HCT116 (cell line): Measurements from ENCODE around the gene FHDC1. TPM values are rescaled to one million over a fixed set of nuclear protein-coding genes. Genes with fewer than 3 reads are reported as not detected.

Experiments used
- ATAC-seq: fragments of 200-7000 bp; cut with Tn5 transposase; 2 replicates; pipeline ENCODE4 v1.9.1; 2020; ENCODE audit warnings: mild to moderate bottlenecking, moderate library complexity
- BruUV-seq: library from RNA; stranded (reverse); fragments of 400-500 nt; replicated peaks from 2 replicates; lab custom pipeline; 2021; lab: Mats Ljungman, UMichigan
- CTCF ChIA-PET: fragments of 300-600 bp; sonication (Branson Sonifier 250); formaldehyde crosslinking; loops from one replicate; lab custom pipeline; 2021; ENCODE audit warnings: antibody characterized with exemption; lab: Charles Lee
- POLR2A ChIA-PET: fragments of 300-600, 350-600 bp; sonication (Branson Sonifier 250); formaldehyde crosslinking; loops from one replicate; lab custom pipeline; 2021; ENCODE audit warnings: antibody characterized with exemption; lab: Charles Lee
- RAD21 ChIA-PET, 2 experiments: fragments of 300-600 bp; sonication (Branson Sonifier 250); formaldehyde crosslinking; loops; one replicate each; lab custom pipeline; 2023; ENCODE audit warnings: low total read pairs in 2 of 2; ENCODE audit not compliant: uncharacterized antibody in 2 of 2, unreplicated experiment in 2 of 2, low non-redundant PET in 1 of 2; lab: Charles Lee
- DNase-seq: peaks from one replicate; pipeline ENCODE4 v3.0.0-alpha.2; 2010; ENCODE audit warnings: low read depth, low spot score
- H2AFZ ChIP-seq: fragments of 200-600 bp; shearing (Covaris generic), sonication (generic); 2 replicates; pipeline ENCODE4 v1.6.1; 2017; ENCODE audit warnings: low read depth, mixed run types, mixed read lengths, antibody characterized with exemption, low read length; ENCODE audit not compliant: poor library complexity, severe bottlenecking
- H3K27ac ChIP-seq: 2 replicates; pipeline ENCODE4 v1.5.1; 2012; ENCODE audit warnings: low read depth, low read length
- H3K27me3 ChIP-seq: fragments of 200-600 bp; sonication (generic); 2 replicates; pipeline ENCODE4 v1.6.1; 2016; ENCODE audit warnings: mixed run types, low read length, mixed read lengths; ENCODE audit not compliant: insufficient read depth
- H3K36me3 ChIP-seq, 2 experiments: fragments of 200-500 bp in 1 of 2; fragments of 200-600 bp in 1 of 2; sonication (Bioruptor generic) in 1 of 2; sonication (generic) in 1 of 2; 2 replicates each; pipeline versions ENCODE4 v1.5.1 to v1.6.1; 2014 to 2016; ENCODE audit warnings: low read length in 2 of 2, inconsistent platforms in 1 of 2, mixed read lengths in 1 of 2, mixed run types in 1 of 2; ENCODE audit not compliant: insufficient read depth in 2 of 2, control insufficient read depth in 1 of 2
- H3K4me1 ChIP-seq, 2 experiments: fragments of 200-600 bp in 1 of 2; sonication (generic) in 1 of 2; 2 replicates each; pipeline versions ENCODE4 v1.5.1 to v1.6.1; 2012 to 2017; ENCODE audit warnings: low read length in 2 of 2, inconsistent platforms in 1 of 2, mild to moderate bottlenecking in 1 of 2, mixed read lengths in 1 of 2, mixed run types in 1 of 2, moderate library complexity in 1 of 2; ENCODE audit not compliant: insufficient read depth in 2 of 2, control insufficient read depth in 1 of 2
- H3K4me2 ChIP-seq: fragments of 200-600 bp; sonication (generic); 2 replicates; pipeline ENCODE4 v1.6.1; 2017; ENCODE audit warnings: mixed run types, low read length, mixed read lengths
- H3K4me3 ChIP-seq, 2 experiments: fragments of 200-600 bp in 1 of 2; sonication (generic) in 1 of 2; replicated peaks in 1 of 2; 2 replicates each; pipeline ENCODE4 v1.5.1; 2011 to 2016; ENCODE audit warnings: low read length in 2 of 2, control low read depth in 1 of 2, low read depth in 1 of 2, mild to moderate bottlenecking in 1 of 2, mixed read lengths in 1 of 2, mixed run types in 1 of 2
- H3K79me2 ChIP-seq: fragments of 200-600 bp; sonication (generic); 2 replicates; pipeline ENCODE4 v1.6.1; 2017; ENCODE audit warnings: mild to moderate bottlenecking, mixed run types, low read length, moderate library complexity, mixed read lengths; ENCODE audit not compliant: insufficient read depth
- H3K9ac ChIP-seq: fragments of 200-600 bp; sonication (generic); 2 replicates; pipeline ENCODE4 v1.6.1; 2016; ENCODE audit warnings: low read length, mixed read lengths
- H3K9me2 ChIP-seq: fragments of 200-600 bp; sonication (generic), shearing (Covaris generic); 2 replicates; pipeline ENCODE4 v1.6.1; 2017; ENCODE audit warnings: mixed run types, mild to moderate bottlenecking, moderate library complexity; ENCODE audit not compliant: insufficient read depth
- H3K9me3 ChIP-seq, 2 experiments: fragments of 200-500 bp in 1 of 2; fragments of 200-600 bp in 1 of 2; sonication (Bioruptor generic) in 1 of 2; sonication (generic) in 1 of 2; 2 replicates each; pipeline ENCODE4 v1.6.1; 2014 to 2017; ENCODE audit warnings: low read length in 2 of 2, mixed read lengths in 2 of 2, inconsistent platforms in 1 of 2, low read depth in 1 of 2, mild to moderate bottlenecking in 1 of 2, mixed run types in 1 of 2, moderate library complexity in 1 of 2; ENCODE audit not compliant: control insufficient read depth in 1 of 2, insufficient read depth in 1 of 2
- H4K20me1 ChIP-seq: fragments of 200-600 bp; sonication (generic), shearing (Covaris generic); 2 replicates; pipeline ENCODE4 v1.6.1; 2017; ENCODE audit warnings: mixed run types, mild to moderate bottlenecking, moderate library complexity; ENCODE audit not compliant: insufficient read depth
- CBX3 ChIP-seq: IDR thresholded peaks from 2 replicates; pipeline ENCODE4 v1.6.1; 2012; ENCODE audit warnings: low read depth
- CEBPB ChIP-seq: IDR thresholded peaks from 2 replicates; pipeline ENCODE4 v1.6.1; 2012; ENCODE audit warnings: low read depth
- ELF1 ChIP-seq: IDR thresholded peaks from 2 replicates; pipeline ENCODE4 v1.6.1; 2012; ENCODE audit warnings: low read depth, borderline replicate concordance
- JUND ChIP-seq: IDR thresholded peaks from 2 replicates; pipeline ENCODE4 v1.6.1; 2012
- POLR2A ChIP-seq: IDR thresholded peaks from 2 replicates; pipeline ENCODE4 v1.7.0; 2011; ENCODE audit warnings: borderline replicate concordance; ENCODE audit not compliant: insufficient read depth, insufficient read length; ENCODE audit errors: extremely low read depth
- SP1 ChIP-seq: IDR thresholded peaks from 2 replicates; pipeline ENCODE4 v1.6.1; 2012; ENCODE audit warnings: low read depth
- SRF ChIP-seq: IDR thresholded peaks from 2 replicates; pipeline ENCODE4 v1.6.1; 2012; ENCODE audit warnings: low read depth
- ZFX ChIP-seq: fragments of 450-650 bp; IDR thresholded peaks from 2 replicates; pipeline ENCODE4 v1.6.1; 2017
- ZNF274 ChIP-seq: fragments of 200-500 bp; sonication (Bioruptor generic); IDR thresholded peaks from 2 replicates; pipeline ENCODE4 v1.6.1; 2014; ENCODE audit warnings: mild to moderate bottlenecking, low read depth, low read length, inconsistent platforms
- intact Hi-C: fragments of 100-400 bp; cut with micrococcal nuclease; formaldehyde crosslinking; loops from 2 replicates; pipeline ENCODE4 v1.10.0; 2022
- total RNA-seq: library from RNA; stranded (reverse); gene quantifications from one replicate; pipeline ENCODE4 v1.2.1, GENCODE V29; 2021; ENCODE audit not compliant: unreplicated experiment
- TF ChIP-seq, protein P1 (sequence below), 3 experiments: fragments of 200-600 bp in 1 of 3; sonication (generic) in 1 of 3; IDR thresholded peaks in 2 of 3; conservative IDR thresholded peaks in 1 of 3; 2 replicates each; pipeline ENCODE4 v1.5.1; 2012 to 2017; ENCODE audit warnings: low read depth in 2 of 3, low read length in 2 of 3, antibody characterized with exemption in 1 of 3, borderline replicate concordance in 1 of 3, control low read depth in 1 of 3, mild to moderate bottlenecking in 1 of 3, mixed read lengths in 1 of 3, mixed run types in 1 of 3, moderate library complexity in 1 of 3; ENCODE audit not compliant: insufficient read depth in 1 of 3
- TF ChIP-seq, protein P2 (sequence below): IDR thresholded peaks from 2 replicates; pipeline ENCODE4 v1.6.1; 2011; ENCODE audit warnings: mild to moderate bottlenecking, low read length, moderate library complexity; ENCODE audit not compliant: insufficient replicate concordance; ENCODE audit errors: extremely low read depth
- TF ChIP-seq, protein P3 (sequence below): IDR thresholded peaks from 2 replicates; pipeline ENCODE4 v1.6.1; 2012; ENCODE audit warnings: low read depth

FHDC1 gene
- total RNA-seq, 1 experiment from 2014 or later = 1.8 TPM

DNA sequence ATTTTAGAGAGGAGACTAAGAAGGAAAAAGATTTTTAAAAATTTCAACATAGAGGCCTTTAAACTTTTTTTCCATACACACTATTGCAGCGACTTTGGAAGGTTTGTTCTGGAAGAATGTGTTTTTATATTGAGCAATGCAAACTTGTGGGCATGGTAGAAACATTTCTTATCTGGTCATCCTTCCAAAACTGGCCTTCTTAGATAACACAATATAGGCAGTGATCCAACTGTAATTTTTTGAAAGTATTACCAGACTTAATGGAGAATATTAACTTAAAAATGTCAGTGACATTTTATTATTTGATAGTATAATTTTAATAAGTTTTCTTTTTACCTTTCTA lies 25.6 kb downstream of the FHDC1 start (continued):
- TF ChIP-seq, protein P1, sequence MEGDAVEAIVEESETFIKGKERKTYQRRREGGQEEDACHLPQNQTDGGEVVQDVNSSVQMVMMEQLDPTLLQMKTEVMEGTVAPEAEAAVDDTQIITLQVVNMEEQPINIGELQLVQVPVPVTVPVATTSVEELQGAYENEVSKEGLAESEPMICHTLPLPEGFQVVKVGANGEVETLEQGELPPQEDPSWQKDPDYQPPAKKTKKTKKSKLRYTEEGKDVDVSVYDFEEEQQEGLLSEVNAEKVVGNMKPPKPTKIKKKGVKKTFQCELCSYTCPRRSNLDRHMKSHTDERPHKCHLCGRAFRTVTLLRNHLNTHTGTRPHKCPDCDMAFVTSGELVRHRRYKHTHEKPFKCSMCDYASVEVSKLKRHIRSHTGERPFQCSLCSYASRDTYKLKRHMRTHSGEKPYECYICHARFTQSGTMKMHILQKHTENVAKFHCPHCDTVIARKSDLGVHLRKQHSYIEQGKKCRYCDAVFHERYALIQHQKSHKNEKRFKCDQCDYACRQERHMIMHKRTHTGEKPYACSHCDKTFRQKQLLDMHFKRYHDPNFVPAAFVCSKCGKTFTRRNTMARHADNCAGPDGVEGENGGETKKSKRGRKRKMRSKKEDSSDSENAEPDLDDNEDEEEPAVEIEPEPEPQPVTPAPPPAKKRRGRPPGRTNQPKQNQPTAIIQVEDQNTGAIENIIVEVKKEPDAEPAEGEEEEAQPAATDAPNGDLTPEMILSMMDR (IDR thresholded peaks at IDR 0.05 in 2 of 3, conservative IDR thresholded peaks at IDR 0.05 in 1 of 3; ENCODE audit: borderline replicate concordance in 1 of 3, insufficient read depth in 1 of 3, low read depth in 2 of 3, low read length in 2 of 3) = no peak
- TF ChIP-seq, protein P2, sequence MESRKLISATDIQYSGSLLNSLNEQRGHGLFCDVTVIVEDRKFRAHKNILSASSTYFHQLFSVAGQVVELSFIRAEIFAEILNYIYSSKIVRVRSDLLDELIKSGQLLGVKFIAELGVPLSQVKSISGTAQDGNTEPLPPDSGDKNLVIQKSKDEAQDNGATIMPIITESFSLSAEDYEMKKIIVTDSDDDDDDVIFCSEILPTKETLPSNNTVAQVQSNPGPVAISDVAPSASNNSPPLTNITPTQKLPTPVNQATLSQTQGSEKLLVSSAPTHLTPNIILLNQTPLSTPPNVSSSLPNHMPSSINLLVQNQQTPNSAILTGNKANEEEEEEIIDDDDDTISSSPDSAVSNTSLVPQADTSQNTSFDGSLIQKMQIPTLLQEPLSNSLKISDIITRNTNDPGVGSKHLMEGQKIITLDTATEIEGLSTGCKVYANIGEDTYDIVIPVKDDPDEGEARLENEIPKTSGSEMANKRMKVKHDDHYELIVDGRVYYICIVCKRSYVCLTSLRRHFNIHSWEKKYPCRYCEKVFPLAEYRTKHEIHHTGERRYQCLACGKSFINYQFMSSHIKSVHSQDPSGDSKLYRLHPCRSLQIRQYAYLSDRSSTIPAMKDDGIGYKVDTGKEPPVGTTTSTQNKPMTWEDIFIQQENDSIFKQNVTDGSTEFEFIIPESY = no peak
- no peak for TF ChIP-seq ZFX
- no peak for TF ChIP-seq SP1
- no peak for TF ChIP-seq ZNF274

DNA sequence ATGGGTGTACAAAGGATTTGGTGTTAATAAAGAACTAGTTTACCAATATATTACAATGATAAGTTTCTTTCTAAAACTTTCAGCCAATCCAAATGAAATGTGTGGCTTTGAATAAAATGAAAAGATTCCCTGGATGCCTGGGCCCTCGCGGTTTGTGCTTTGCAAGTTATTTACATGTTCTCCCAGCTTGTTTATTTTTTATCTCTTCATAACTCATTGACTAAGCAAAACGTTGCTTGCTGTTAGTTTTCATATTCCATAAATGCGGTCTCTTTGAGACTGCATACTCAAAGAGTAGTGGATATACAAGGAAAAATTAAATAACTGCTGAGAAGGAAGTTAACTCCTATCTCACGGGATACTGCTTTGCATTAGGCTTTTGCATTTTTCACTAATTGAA lies 26.0 kb downstream of the FHDC1 start:
- intact Hi-C loops = no loop called here
- Histone ChIP-seq H3K9ac (no peak overlapping the region), H3K27ac (no peak overlapping the region), H3K4me2 (no peak overlapping the region), H3K9me2 (no peaks in the 10 kb centered on the region), H3K9me3 (no peaks in the 10 kb centered on the region), H3K27me3 (no peaks in the 10 kb centered on the region), H4K20me1 (no peaks in the 10 kb centered on the region), H3K79me2 (no peaks in the 10 kb centered on the region), H3K4me3 (no peak overlapping the region), H3K4me1 (no peaks in the 10 kb centered on the region), H3K36me3 (no peaks in the 10 kb centered on the region), H2AFZ (no peak overlapping the region)
- BruUV-seq = no TSS peak
- ChIA-PET POLR2A (no interaction called here), CTCF (no interaction called here), RAD21 (no interaction called here)
- DNase-seq (no peak), ATAC-seq (no peak)
- TF ChIP-seq CBX3 (no peak), POLR2A (no peak), JUND (no peak), CEBPB (no peak), ELF1 (no peak), SRF (no peak)
- TF ChIP-seq, protein P2 = no peak
- TF ChIP-seq, protein P1 (IDR thresholded peaks at IDR 0.05 in 2 of 3, conservative IDR thresholded peaks at IDR 0.05 in 1 of 3; ENCODE audit: borderline replicate concordance in 1 of 3, insufficient read depth in 1 of 3, low read depth in 2 of 3, low read length in 2 of 3) = no peak
- TF ChIP-seq, protein P3, sequence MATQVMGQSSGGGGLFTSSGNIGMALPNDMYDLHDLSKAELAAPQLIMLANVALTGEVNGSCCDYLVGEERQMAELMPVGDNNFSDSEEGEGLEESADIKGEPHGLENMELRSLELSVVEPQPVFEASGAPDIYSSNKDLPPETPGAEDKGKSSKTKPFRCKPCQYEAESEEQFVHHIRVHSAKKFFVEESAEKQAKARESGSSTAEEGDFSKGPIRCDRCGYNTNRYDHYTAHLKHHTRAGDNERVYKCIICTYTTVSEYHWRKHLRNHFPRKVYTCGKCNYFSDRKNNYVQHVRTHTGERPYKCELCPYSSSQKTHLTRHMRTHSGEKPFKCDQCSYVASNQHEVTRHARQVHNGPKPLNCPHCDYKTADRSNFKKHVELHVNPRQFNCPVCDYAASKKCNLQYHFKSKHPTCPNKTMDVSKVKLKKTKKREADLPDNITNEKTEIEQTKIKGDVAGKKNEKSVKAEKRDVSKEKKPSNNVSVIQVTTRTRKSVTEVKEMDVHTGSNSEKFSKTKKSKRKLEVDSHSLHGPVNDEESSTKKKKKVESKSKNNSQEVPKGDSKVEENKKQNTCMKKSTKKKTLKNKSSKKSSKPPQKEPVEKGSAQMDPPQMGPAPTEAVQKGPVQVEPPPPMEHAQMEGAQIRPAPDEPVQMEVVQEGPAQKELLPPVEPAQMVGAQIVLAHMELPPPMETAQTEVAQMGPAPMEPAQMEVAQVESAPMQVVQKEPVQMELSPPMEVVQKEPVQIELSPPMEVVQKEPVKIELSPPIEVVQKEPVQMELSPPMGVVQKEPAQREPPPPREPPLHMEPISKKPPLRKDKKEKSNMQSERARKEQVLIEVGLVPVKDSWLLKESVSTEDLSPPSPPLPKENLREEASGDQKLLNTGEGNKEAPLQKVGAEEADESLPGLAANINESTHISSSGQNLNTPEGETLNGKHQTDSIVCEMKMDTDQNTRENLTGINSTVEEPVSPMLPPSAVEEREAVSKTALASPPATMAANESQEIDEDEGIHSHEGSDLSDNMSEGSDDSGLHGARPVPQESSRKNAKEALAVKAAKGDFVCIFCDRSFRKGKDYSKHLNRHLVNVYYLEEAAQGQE = no peak
